Measurements from ENCODE around the gene PTPRM.

DNA sequence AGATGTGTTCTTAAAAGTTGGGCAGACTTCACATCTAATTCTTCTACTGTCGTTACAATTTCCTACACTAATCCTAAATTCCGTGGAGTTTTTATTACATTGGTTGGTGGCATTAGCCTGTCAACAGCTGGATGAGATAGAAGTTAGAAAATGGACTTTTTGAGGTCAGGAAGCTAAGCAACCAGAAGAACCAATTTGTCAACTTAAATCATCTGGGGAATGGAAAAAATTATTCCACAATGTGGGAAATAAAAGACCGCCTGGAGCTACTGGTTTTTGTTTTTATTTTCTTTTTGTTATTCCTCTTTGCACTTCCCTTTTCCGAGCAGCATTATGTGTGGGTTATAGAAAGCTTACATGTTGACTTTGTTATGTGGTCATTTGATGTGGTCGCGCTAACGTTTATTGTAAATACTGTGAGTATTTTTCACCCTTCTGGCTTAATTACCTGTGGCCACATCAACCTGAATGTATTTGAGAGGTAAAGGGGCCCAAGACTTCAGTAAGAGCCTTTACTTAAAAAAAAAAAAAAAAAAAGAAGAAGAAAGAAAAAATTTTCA, 75.3 kb downstream of the PTPRM start:
- TF ChIP-seq POLR2A (IDR thresholded peaks at IDR 0.05; ENCODE audit: low read depth, low read length), result no peak
- TF ChIP-seq, protein P1, sequence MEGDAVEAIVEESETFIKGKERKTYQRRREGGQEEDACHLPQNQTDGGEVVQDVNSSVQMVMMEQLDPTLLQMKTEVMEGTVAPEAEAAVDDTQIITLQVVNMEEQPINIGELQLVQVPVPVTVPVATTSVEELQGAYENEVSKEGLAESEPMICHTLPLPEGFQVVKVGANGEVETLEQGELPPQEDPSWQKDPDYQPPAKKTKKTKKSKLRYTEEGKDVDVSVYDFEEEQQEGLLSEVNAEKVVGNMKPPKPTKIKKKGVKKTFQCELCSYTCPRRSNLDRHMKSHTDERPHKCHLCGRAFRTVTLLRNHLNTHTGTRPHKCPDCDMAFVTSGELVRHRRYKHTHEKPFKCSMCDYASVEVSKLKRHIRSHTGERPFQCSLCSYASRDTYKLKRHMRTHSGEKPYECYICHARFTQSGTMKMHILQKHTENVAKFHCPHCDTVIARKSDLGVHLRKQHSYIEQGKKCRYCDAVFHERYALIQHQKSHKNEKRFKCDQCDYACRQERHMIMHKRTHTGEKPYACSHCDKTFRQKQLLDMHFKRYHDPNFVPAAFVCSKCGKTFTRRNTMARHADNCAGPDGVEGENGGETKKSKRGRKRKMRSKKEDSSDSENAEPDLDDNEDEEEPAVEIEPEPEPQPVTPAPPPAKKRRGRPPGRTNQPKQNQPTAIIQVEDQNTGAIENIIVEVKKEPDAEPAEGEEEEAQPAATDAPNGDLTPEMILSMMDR (IDR thresholded peaks at IDR 0.05; ENCODE audit: extremely low read depth in 1 of 2, insufficient read depth in 1 of 2, low read depth in 1 of 2, low read length in 2 of 2), result no peak
- no peak for TF ChIP-seq POLR2AphosphoS5 (IDR thresholded peaks at IDR 0.05; ENCODE audit: insufficient read depth, low read depth, low read length)

Data from endothelial cell of umbilical vein (primary cell).